Uterus (tissue), 2 donors: ENCODE data around the gene SND1.

ENCODE experiments used
- CTCF ChIP-seq, 4 experiments: fragments of 200-600 bp in 2 of 4; fragments of 450-650 bp in 2 of 4; sonication (generic) in 2 of 4; IDR thresholded peaks; one replicate each; pipeline ENCODE4 v1.5.1; 2016 to 2019; ENCODE audit warnings: antibody characterized with exemption in 4 of 4, mild to moderate bottlenecking in 2 of 4, moderate library complexity in 1 of 4
- POLR2A ChIP-seq, 2 donors: fragments of 450-650 bp; IDR thresholded peaks; one replicate each; pipeline ENCODE4 v1.6.1; 2016; ENCODE audit warnings: antibody characterized with exemption in 2 of 2, mild to moderate bottlenecking in 1 of 2, moderate library complexity in 1 of 2

GRCh38 chr7:127935847-127936376, 283.9 kb downstream of the SND1 start:
- no peak for TF ChIP-seq POLR2A (IDR thresholded peaks at IDR 0.05)
- no peak for TF ChIP-seq CTCF (IDR thresholded peaks at IDR 0.05)
